ENCODE measurements around the gene ZYG11B. TPM values are rescaled to one million over a fixed set of nuclear protein-coding genes. Genes with fewer than 3 reads are reported as not detected.
"Not testable (repeated sequence)": the region's sequence is repeated elsewhere in the genome, so short reads cannot be mapped to it uniquely, and the experiment has no call there.

The ZYG11B gene
- polyA plus RNA-seq, 3 donors, result 7.3 to 17.5 (median 15.8) TPM

DNA sequence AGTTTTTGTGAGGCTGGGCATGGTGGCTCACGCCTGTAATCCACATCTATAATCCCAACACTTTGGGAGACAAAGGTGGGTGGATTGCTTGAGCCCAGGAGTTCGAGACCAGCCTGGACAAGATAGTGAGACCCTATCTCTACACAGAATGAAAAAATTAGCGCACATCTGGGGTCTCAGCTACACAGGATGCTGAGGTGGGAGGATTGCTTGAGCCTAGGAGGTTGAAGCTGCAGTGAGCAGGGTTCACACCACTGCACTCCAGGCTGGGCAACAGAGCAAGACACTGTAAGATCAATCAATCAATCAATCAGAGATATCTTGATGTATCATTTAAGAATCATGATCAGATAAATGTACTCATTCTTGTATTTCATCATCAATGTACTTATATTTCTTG is 7.1 kb downstream of the ZYG11B start:
- Histone ChIP-seq H3K36me3 (replicated peaks in 1 of 2; ENCODE audit: control insufficient read depth in 1 of 2, insufficient read depth in 2 of 2, low read length in 2 of 2) (peaks cover 3 to 8% of the 10 kb centered on the region in 2 donors), H2AFZ (ENCODE audit: insufficient read depth, low read depth, low read length, poor library complexity, severe bottlenecking) (no peak overlapping the region), H3K27ac (ENCODE audit: low read depth in 1 of 2, low read length in 2 of 2) (no peak overlapping the region), H3K4me3 (replicated peaks in 1 of 3; ENCODE audit: low read depth in 2 of 3, low read length in 3 of 3) (no peak overlapping the region), H3K4me2 (replicated peaks; ENCODE audit: extremely low read depth, low read length, poor library complexity, severe bottlenecking) (no peak overlapping the region), H3K9me3 (replicated peaks in 1 of 2; ENCODE audit: control insufficient read depth in 1 of 2, insufficient read depth in 1 of 2, low read length in 2 of 2) (no peaks in the 10 kb centered on the region), H3K9ac (ENCODE audit: insufficient read depth, low read length, poor library complexity, severe bottlenecking) (no peak overlapping the region), H4K20me1 (ENCODE audit: insufficient read depth, low read length) (peaks cover 74% of the 10 kb centered on the region), H3K79me2 (ENCODE audit: insufficient read depth, low read length) (peaks cover 66% of the 10 kb centered on the region), H3K27me3 (ENCODE audit: control insufficient read depth in 2 of 2, insufficient read depth in 2 of 2, low read length in 2 of 2) (no peaks in the 10 kb centered on the region), H3K4me1 (ENCODE audit: control insufficient read depth in 1 of 2, insufficient read depth in 2 of 2, low read length in 2 of 2) (peaks cover 0 to under 1% of the 10 kb centered on the region in 2 donors)
- WGBS (ENCODE audit: insufficient coverage), result no CpG with 5 or more reads among the region's 3 CpGs
- no peak for DNase-seq
- H3K36me3 Mint-ChIP-seq, result peaks cover 14 to 15% of the 10 kb centered on the region in 2 donors
- no peak overlapping the region for H3K4me3 Mint-ChIP-seq
- intact Hi-C loops (cut with micrococcal nuclease), result no loop called here
- no peaks in the 10 kb centered on the region for H3K9me3 Mint-ChIP-seq
- peak overlapping the region in 1 of 7 donors; percentile 78 for H3K27ac Mint-ChIP-seq
- H3K27me3 Mint-ChIP-seq (ENCODE audit: low read depth in 3 of 3), result peaks cover 0 to 2% (median 0%) of the 10 kb centered on the region in 3 donors
- peaks cover 13% of the 10 kb centered on the region for H3K4me1 Mint-ChIP-seq
- TF ChIP-seq, protein P1, sequence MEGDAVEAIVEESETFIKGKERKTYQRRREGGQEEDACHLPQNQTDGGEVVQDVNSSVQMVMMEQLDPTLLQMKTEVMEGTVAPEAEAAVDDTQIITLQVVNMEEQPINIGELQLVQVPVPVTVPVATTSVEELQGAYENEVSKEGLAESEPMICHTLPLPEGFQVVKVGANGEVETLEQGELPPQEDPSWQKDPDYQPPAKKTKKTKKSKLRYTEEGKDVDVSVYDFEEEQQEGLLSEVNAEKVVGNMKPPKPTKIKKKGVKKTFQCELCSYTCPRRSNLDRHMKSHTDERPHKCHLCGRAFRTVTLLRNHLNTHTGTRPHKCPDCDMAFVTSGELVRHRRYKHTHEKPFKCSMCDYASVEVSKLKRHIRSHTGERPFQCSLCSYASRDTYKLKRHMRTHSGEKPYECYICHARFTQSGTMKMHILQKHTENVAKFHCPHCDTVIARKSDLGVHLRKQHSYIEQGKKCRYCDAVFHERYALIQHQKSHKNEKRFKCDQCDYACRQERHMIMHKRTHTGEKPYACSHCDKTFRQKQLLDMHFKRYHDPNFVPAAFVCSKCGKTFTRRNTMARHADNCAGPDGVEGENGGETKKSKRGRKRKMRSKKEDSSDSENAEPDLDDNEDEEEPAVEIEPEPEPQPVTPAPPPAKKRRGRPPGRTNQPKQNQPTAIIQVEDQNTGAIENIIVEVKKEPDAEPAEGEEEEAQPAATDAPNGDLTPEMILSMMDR (IDR thresholded peaks at IDR 0.05), result no peak

DNA sequence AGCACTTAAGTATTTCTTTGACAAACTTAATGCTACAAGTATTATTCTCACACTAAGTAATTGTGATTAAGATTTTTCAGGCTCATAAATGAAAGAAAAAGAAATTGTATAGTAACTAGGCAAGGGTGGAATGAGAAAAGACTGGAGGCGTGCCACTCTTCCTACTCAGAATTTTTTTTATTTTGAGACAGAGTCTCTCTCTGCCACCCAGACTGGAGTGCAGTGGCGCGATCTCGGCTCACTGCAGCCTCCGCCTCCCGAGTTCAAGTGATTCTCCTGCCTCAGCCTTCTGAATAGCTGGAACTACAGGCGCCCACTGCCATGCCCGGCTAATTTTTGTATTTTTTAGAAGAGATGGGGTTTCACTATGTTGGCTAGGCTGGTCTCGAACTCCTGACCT is 9.1 kb downstream of the ZYG11B start:
- Histone ChIP-seq H3K36me3 (replicated peaks in 1 of 2; ENCODE audit: control insufficient read depth in 1 of 2, insufficient read depth in 2 of 2, low read length in 2 of 2) (peaks cover 3 to 12% of the 10 kb centered on the region in 2 donors), H3K79me2 (ENCODE audit: insufficient read depth, low read length) (peaks cover 67% of the 10 kb centered on the region), H4K20me1 (ENCODE audit: insufficient read depth, low read length) (peaks cover 79% of the 10 kb centered on the region)
- H3K4me2 ChIP-seq (replicated peaks; ENCODE audit: extremely low read depth, low read length, poor library complexity, severe bottlenecking); H3K4me3 ChIP-seq (replicated peaks in 1 of 3; ENCODE audit: low read depth in 2 of 3, low read length in 3 of 3); H3K27me3 Mint-ChIP-seq (ENCODE audit: low read depth in 3 of 3); DNase-seq; H3K4me1 ChIP-seq (ENCODE audit: control insufficient read depth in 1 of 2, insufficient read depth in 2 of 2, low read length in 2 of 2); H3K27ac Mint-ChIP-seq; H3K27me3 ChIP-seq (ENCODE audit: control insufficient read depth in 2 of 2, insufficient read depth in 2 of 2, low read length in 2 of 2); H3K9me3 ChIP-seq (replicated peaks in 1 of 2; ENCODE audit: control insufficient read depth in 1 of 2, insufficient read depth in 1 of 2, low read length in 2 of 2); H3K4me3 Mint-ChIP-seq; H2AFZ ChIP-seq (ENCODE audit: insufficient read depth, low read depth, low read length, poor library complexity, severe bottlenecking); H3K4me1 Mint-ChIP-seq; H3K27ac ChIP-seq (ENCODE audit: low read depth in 1 of 2, low read length in 2 of 2); intact Hi-C loops (cut with micrococcal nuclease); H3K9ac ChIP-seq (ENCODE audit: insufficient read depth, low read length, poor library complexity, severe bottlenecking); H3K9me3 Mint-ChIP-seq: not testable (repeated sequence)
- WGBS (ENCODE audit: insufficient coverage), result 97% methylated on average over 5 of the region's 9 CpGs
- peaks cover 15 to 19% of the 10 kb centered on the region in 2 donors for H3K36me3 Mint-ChIP-seq

All from CD14-positive monocyte (primary cell).